HG03064 (cell line): ENCODE results near the gene PDE4B.
"Not testable (repeated sequence)": the region's sequence is repeated elsewhere in the genome, so short reads cannot be mapped to it uniquely, and the experiment has no call there.

ENCODE experiments used
- ATAC-seq: cut with Tn5 transposase; IDR thresholded peaks from one replicate; pipeline ENCODE4 v1.9.1; 2021; ENCODE audit warnings: low read depth; ENCODE audit not compliant: unreplicated experiment

The PDE4B gene

DNA sequence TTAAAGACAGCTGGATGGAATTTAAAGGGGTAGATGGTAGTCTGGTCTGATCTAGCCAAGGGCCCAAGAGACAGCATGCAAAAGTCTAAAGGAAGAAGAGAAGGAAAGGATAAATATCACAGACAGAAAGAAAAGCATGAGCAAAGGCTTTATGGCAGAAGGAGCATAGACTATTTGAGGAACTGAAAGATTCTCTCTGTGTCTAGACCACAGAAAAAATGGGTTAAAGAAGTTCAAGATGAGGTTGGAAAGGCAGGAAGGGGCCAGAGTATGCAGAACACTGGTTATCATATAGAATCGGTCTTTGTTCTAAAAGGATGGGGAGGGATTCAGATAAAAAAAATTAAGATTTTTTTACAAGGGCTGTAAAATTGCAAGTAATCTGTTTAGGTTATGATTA lies 604.5 kb downstream of the PDE4B start:
- peak; percentile 32 for ATAC-seq

DNA sequence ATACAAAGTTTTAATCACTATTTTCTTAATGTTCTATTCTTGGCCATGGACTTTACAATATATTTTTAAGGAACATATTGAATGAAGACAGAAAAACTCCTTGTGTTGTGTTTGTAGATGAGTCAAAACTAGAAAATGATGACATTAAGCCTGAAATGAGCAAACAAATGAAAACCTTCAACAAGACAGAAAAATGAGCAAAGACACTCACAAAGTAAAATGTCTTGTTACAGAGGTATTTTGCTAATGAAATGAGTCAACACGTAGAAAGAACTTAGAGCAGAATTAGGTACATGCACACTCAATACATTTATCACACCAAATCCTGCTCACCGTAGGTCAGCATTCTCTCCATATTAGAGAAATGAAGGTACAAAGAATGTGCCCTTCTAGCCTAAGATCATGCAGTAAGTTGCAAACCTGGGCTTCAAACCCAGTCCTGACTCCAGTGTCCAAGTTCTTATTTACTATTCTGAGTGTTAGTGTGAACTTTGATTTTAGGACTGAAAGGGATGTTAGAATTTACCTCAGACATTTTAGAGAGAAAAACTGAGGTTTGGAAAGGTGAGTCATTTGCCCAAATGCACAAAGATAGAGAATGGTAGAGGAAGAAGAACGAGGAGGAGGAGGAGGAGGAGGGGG lies 607.3 kb downstream of the PDE4B start:
- ATAC-seq = no peak

DNA sequence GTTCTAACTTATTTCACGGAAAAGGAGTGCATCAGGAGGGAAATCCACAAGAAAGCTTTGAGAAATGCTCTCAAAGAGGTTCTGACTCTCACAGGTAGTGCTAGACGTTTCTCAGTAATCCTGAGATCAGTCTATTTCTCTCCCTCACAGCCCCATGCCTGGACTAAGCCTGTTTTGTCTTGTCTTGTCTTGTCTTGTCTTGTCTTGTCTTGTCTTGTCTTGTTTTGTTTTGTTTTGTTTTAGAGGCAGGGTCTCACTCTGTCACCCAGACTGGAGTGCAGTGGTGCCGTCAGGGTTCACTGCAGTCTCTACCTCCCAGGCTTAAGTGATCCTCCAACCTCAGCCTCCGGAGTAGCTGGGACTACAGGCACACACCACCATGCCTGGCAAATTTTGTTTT lies 608.0 kb downstream of the PDE4B start:
- ATAC-seq = no peak

DNA sequence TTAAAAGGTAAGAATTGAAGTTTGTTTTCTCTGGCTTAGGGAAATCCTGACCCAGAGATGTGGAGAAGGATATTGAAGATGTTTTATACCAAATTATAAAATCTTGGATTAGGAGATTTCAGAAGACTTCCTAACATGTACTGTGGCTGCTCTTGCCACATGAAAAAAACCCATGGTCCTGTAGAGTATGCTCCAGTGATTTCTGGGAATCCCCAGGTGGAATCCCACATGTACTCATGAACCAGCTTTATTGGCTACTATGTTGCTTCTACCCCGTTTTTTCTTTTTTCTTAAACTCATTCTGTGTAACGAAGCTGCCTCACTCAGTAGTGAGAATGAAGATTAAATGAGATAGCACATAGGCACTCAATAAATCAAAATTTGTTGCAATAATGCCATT lies 608.5 kb downstream of the PDE4B start:
- ATAC-seq = no peak

DNA sequence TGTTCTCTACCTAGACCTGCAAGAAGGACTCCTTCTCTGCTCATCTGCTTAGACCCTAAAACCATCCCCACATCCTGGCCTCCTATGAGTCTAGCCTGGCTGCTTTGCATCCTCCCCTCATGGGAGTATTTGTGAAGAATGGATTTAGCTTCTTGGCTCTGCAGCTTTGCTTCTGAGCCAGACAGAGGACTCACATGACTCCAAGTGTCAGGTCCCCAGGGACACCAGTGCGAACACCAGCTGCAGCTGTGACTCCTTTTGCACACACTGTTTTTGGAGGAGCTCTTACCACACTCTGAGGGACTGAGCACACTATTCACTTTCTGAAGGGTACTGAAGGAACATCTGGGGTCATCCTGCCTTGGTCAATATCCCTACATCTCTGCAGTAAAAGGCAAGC lies 609.5 kb downstream of the PDE4B start:
- ATAC-seq = peak; percentile 89

DNA sequence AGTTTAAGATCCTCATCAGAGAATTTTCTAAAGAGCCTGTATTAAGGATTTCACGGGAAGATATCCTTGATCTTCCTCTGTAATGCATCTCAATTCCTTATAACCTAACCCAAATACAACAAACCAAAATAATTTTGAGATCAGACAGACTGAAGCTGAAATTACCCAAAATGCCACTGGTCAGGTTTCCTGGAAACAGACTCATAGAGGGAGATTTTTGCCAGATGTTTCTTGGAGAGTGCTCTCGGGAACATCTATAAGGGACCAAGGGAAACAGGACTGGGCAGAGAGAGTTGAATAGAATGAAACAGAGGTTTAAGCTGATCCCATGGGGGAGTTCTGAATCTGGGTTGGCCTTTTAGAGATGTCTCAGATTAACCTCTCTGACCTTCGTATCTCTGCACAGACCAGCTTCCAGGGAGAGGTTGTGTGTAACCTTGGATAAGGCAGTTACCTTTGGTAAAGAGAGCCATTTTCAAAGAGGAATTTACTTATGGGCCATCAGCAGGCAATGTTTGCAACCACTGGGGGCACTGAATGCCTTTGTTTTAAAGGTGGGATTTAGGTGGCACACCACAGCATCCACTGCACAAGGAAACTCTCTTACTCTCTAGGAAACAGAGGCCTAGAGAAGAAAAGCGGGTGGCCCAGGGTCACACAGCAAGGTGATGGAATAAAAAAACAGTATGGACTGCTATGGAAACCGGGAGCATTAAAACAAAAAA lies 610.5 kb downstream of the PDE4B start:
- ATAC-seq = no peak

DNA sequence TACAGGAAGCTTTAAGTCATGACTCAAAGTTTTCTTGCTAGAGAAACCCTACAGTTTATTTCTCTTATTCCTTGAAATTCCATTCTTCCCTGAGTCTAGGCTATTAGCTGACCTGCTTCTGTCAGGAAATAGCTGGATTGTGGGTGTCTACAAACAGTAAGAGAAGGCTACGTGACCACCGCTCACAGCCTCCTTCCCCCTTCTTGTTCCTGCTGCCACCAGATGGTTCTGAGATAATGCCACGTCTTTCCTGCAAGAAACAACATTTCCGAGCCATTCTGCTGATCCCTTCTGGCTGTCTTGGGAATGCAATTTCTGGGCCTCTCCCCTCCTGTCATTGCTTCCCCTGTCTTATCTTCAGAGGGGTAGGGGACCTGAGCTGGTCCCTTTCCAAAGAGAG lies 612.4 kb downstream of the PDE4B start:
- ATAC-seq = no peak

DNA sequence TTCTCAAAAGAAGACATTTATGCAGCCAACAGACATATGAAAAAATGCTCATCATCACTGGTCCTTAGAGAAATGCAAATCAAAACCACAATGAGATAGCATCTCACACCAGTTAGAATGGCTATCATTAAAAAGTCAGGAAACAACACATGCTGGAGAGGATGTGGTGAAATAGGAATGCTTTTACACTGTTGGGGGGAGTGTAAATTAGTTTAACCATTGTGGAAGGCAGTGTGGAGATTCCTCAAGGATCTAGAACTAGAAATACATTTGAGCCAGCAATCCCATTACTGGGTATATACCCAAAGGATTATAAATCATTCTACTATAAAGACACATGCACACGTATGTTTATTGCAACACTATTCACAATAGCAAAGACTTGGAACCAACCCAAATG lies 618.8 kb downstream of the PDE4B start:
- ATAC-seq = not testable (repeated sequence)

DNA sequence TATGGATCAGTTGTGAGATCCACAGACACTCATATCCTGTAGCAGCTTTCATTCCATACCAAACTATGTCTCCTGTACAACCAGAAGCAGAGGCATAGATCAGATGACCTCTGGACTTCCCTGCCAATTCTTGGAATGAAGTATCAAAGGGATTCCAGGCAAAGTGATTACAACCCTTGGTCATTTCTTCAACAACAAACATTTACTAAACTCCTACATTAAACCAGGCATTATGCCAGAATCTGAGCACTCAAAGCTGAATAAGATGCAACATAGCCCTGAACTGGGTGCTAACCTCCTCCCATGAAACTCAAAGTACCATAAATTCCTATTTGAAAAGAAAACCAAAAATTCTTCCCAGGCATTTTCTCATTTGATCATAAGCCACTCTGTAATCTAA lies 620.0 kb downstream of the PDE4B start:
- ATAC-seq = no peak

DNA sequence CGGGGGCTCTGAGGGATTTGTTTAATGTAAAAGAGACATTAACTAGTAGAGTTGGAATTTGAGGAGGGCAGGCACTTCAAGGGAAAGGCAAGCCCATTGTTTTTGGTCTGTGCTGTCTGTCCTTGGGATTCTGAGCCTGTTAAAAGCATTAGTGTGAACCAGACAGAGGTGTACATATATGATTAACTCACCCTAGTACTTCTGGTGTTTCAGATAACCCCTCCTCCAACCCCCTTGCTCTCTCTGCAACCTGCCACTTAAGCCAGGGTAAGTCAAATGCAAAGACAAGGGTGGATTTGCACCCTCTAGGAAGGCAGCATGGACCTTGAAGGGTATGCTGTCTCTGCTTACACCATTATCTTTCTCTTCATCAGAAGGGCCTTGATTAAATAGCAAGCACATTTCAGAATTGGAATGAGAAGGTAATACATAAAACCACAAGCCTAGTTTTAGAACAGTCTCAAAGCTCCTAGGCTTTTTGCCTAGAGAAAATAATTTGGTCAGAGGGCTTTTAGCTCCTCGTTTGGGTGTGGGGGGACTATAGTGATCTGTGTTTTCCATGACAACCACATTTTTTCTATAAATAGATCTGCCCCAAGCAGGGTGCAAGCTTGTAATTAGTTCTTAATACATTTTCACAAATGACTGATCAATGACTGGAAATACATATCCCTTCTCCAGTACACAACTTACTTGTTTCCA lies 620.6 kb downstream of the PDE4B start:
- no peak for ATAC-seq

DNA sequence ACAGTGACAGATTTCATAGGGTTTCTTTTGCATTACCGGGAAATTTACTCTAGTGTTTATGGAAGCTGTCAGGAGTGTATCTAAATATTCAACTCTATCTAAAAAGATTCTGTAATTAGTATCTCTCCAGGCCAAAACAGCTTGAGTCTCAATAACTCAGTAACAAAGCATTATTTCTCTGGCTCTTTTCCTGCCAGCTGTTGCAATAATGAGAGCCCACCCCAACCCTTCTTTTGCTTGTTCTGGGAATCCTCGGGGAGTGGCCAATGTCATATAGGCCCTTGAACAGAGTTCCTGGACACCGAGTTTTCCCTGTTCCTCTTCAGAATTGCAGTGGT lies 621.1 kb downstream of the PDE4B start:
- no peak for ATAC-seq

DNA sequence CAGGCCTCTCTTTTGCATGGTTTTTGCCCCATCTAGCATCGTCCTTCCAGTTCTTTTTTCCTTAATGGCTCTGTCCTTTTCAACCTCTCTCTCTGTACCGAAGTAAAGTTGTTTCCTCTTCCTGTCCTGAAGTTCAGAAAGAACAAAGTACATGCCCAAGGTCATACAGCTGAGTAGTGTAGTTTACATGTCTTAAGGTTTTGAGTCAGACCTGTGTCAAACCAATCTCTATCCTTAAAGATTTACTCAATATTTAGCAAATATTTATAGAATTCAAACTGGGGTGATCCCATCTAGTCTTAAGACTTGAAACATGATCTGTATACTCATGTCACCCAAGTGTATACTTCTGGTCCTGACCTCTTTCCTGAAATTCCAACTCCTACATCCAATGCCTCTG lies 622.6 kb downstream of the PDE4B start:
- ATAC-seq = no peak

DNA sequence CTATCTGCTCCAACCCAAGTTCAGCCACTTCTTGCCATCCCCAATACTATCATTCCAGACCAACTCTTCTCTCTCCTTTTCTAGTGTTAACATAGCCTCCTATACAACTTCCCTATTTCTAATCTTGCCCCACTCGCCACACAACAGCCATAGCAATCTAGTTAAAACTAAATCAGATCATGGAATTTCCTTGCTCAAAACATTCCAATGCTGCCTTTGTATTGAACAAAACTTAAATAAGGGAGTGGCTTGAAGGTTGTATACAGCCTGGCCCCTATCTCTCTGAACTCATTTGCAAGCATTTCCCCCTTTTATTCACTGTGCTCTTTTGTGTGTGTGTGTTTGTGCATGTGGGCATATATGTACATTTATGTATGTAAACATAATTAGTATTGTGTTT lies 623.2 kb downstream of the PDE4B start:
- no peak for ATAC-seq

DNA sequence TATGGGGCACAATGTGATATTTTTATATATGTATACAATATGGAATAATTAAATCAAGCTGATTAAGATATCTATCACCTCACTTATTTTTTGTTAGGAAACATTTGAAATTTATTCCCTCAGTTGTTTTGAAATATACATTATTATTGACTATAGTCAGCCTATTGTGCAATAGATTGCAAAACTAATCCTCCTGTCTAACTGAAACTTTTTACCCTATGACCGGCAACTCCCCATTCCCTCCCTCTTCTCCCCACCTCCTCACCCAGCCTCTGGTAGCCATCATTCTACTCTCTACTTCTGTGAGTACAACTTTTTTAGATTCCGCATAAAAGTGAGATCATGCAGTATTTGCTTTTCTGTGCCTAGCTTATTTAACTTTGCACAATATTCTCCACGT lies 623.6 kb downstream of the PDE4B start:
- no peak for ATAC-seq

DNA sequence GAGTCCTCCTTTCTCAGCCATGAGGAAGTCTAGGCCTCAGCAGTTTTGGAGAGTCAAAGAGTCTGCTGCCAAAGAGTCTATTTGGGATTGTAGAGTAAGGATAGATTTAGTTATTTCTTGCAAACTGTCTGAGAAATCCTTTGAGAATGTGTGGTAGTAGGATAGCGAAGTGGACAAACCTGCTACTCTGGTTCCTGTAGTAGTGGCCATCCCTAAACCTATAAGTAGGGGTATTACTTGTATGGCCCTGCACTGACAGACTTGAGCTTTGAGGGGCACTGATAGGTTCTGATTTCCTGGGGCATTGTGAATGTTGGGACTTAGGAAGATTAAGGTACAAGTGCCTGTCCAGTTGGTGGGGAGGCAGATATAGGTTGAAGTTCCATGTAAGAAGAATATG lies 625.3 kb downstream of the PDE4B start:
- ATAC-seq = no peak

DNA sequence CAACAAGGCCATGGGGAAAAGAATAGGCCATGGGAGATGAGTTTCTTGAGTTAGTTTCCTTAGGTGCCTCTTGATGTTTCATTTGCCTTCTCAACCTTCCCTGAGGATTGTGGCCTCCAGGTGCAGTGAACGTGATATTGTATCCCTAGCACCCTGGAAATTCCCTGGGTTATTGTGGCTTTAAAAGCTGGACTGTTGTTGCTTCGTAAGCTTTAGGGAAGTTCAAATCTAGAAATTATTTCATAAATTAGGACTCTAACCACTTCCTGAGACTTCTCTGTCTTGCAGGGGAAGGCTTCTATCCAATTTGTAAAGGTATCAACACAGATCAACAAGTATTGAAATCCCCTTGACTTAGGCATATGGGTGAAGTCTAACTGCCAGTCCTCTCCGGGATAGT lies 627.5 kb downstream of the PDE4B start:
- ATAC-seq = not testable (repeated sequence)

DNA sequence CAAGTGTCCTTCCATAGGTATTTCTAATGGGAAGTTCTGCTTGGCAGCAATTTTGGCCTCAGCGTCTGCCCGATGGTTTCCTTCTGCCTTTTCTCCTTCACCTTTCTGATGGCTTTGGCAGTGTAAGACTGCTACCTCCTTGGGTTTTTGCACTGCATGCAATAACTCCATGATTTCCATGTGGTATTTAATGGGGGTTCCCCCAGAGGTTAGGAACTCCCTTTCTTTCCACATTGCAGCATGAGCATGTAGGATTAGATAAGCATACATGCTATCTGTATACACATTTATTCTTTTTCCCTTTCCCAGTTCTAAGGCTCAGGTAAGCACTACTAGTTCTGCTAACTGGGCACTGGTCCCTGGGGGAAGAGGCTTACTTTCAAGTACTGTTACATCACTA lies 628.2 kb downstream of the PDE4B start:
- not testable (repeated sequence) for ATAC-seq

DNA sequence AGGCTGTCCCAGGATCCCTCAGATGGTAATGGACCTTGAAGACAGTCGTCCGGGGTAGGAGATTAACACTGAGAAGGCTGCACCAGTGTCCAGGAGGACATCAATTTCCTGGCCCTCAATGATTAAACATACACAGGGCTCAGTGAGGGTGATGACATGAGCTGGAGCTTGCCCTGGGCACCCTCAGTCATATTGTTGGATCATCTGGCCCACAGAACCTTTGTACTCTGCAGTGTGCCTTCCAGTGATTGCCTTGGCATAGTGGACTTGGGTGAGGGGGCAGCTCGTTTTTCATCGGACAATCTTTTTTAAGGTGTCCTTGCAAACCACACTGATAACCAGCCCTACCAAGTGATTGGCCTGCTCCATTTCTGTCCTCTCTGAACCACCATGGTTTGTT lies 630.1 kb downstream of the PDE4B start:
- ATAC-seq = no peak
